ENCODE results near the gene RPS6KA6.
"Not testable (repeated sequence)": the region's sequence is repeated elsewhere in the genome, so short reads cannot be mapped to it uniquely, and the experiment has no call there.

The RPS6KA6 gene

GRCh38 chrX:84161641-84162040 is 26.4 kb downstream of the RPS6KA6 start:
- no peak for DNase-seq

GRCh38 chrX:84160736-84161135 is 27.3 kb downstream of the RPS6KA6 start:
- no peak for DNase-seq

- no peak for DNase-seq
Measured at GRCh38 chrX:84156821-84157220, 31.2 kb downstream of the RPS6KA6 start.

GRCh38 chrX:84155938-84156337 is 32.1 kb downstream of the RPS6KA6 start:
- DNase-seq: no peak

GRCh38 chrX:84153538-84153937 is 34.5 kb downstream of the RPS6KA6 start:
- DNase-seq: no peak

- no peak for DNase-seq
Measured at GRCh38 chrX:84144991-84145390, 43.0 kb downstream of the RPS6KA6 start.

- no peak for DNase-seq
Measured at GRCh38 chrX:84144281-84144680, 43.7 kb downstream of the RPS6KA6 start.

- no peak for DNase-seq
Measured at GRCh38 chrX:84133023-84133422, 55.0 kb downstream of the RPS6KA6 start.

GRCh38 chrX:84123585-84123984 is 64.4 kb downstream of the RPS6KA6 start:
- DNase-seq: no peak

GRCh38 chrX:84118769-84119168 is 69.2 kb downstream of the RPS6KA6 start:
- DNase-seq: no peak

GRCh38 chrX:84118315-84118714 is 69.7 kb downstream of the RPS6KA6 start:
- DNase-seq: no peak

- no peak for DNase-seq
Measured at GRCh38 chrX:84108584-84108983, 79.4 kb downstream of the RPS6KA6 start.

GRCh38 chrX:84099120-84099519 is 88.9 kb downstream of the RPS6KA6 start:
- no peak for DNase-seq

GRCh38 chrX:84079479-84080197 is 108.4 kb downstream of the RPS6KA6 start:
- DNase-seq: not testable (repeated sequence)

- no peak for DNase-seq
Measured at GRCh38 chrX:84078991-84079390, 109.0 kb downstream of the RPS6KA6 start.

- no peak for DNase-seq
Measured at GRCh38 chrX:84064814-84065213, 123.2 kb downstream of the RPS6KA6 start.

- DNase-seq: no peak
Measured at GRCh38 chrX:84064164-84064563, 123.8 kb downstream of the RPS6KA6 start.

GRCh38 chrX:84047339-84047738 is 140.7 kb downstream of the RPS6KA6 start:
- DNase-seq: no peak

GRCh38 chrX:84046403-84046984 is 141.5 kb downstream of the RPS6KA6 start:
- DNase-seq: no peak

- DNase-seq: no peak
Measured at GRCh38 chrX:84044051-84044450, 143.9 kb downstream of the RPS6KA6 start.
